ENCODE results near the gene ZBTB7A.

DNA sequence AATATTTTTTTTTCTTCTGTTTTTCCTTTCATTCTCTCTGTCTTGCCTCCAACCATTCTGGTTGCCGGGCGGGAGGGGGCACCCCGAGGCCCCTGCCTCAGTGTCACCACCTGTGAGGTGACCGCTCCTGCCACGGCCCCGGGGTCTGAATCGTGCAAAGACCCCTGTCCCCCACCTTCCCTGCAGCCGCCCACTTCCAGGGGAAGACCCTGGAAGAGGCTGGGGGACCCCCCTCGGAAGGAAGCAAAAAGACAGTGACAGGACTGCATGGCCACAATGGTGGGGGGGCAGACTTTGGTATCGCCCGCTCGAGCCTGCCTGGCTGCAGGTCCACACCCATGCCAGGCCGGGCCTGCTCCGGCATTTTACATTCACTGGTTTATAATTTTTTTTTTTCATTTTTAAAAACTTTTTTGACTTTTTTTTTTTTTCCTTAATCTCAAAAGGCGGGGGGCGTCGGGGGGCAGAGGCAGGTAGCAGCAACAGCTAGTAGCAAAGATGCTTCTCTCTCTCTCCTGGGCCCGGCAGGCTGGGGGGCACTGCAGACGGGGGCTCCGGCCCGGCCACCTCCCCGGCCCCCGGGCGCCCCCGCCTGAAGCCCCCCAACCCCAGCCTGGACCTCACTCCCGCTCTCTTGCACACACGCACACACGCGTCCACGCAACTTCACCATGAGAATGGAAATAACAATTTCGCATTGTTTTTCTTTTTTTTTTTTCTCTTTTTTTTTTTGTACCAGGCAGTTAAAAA is 22.6 kb downstream of the ZBTB7A start:
- TF ChIP-seq, protein P1, sequence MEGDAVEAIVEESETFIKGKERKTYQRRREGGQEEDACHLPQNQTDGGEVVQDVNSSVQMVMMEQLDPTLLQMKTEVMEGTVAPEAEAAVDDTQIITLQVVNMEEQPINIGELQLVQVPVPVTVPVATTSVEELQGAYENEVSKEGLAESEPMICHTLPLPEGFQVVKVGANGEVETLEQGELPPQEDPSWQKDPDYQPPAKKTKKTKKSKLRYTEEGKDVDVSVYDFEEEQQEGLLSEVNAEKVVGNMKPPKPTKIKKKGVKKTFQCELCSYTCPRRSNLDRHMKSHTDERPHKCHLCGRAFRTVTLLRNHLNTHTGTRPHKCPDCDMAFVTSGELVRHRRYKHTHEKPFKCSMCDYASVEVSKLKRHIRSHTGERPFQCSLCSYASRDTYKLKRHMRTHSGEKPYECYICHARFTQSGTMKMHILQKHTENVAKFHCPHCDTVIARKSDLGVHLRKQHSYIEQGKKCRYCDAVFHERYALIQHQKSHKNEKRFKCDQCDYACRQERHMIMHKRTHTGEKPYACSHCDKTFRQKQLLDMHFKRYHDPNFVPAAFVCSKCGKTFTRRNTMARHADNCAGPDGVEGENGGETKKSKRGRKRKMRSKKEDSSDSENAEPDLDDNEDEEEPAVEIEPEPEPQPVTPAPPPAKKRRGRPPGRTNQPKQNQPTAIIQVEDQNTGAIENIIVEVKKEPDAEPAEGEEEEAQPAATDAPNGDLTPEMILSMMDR (tag by site-specific recombination; IDR thresholded peaks at IDR 0.05): no peak
- TF ChIP-seq, protein P2, sequence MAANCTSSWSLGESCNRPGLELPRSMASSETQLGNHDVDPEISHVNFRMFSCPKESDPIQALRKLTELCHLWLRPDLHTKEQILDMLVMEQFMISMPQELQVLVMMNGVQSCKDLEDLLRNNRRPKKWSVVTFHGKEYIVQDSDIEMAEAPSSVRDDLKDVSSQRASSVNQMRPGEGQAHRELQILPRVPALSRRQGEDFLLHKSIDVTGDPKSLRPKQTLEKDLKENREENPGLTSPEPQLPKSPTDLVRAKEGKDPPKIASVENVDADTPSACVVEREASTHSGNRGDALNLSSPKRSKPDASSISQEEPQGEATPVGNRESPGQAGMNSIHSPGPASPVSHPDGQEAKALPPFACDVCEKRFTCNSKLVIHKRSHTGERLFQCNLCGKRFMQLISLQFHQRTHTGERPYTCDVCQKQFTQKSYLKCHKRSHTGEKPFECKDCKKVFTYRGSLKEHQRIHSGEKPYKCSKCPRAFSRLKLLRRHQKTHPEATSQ (tag by site-specific recombination; IDR thresholded peaks at IDR 0.05): no peak
- no peak for TF ChIP-seq ZNF350 (tag by site-specific recombination; IDR thresholded peaks at IDR 0.05)
- TF ChIP-seq, protein P3, sequence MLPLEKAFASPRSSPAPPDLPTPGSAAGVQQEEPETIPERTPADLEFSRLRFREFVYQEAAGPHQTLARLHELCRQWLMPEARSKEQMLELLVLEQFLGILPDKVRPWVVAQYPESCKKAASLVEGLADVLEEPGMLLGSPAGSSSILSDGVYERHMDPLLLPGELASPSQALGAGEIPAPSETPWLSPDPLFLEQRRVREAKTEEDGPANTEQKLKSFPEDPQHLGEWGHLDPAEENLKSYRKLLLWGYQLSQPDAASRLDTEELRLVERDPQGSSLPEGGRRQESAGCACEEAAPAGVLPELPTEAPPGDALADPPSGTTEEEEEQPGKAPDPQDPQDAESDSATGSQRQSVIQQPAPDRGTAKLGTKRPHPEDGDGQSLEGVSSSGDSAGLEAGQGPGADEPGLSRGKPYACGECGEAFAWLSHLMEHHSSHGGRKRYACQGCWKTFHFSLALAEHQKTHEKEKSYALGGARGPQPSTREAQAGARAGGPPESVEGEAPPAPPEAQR (tag by site-specific recombination; IDR thresholded peaks at IDR 0.05): no peak

Measured in HEK293 (cell line).